Measurements from ENCODE around the gene SMYD1.

The SMYD1 gene

DNA sequence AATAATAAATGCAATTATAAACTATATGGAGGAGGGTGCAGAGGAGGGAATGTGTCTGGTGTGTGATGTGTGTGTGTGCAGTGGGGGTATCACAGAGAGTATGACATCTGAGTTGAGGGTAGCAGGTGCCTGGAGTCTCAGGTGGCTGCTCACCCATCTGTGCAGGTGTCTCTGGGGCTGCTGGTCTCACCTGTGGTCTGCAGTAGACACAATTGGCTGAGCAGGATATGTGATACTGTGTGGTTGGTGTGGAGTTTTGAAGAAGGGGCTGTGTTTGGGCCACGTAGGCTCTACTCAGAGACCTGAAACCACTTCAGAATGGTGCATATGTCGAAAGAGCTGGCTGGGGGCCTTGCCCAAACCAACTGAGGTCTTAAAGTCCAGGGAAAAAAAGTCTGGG lies 43.2 kb downstream of the SMYD1 start:
- WGBS, 2 donors (ENCODE audit: extremely low coverage in 2 of 2, insufficient read length in 2 of 2, insufficient replicate concordance in 1 of 2) = no CpG with 5 or more reads among the region's 2 CpGs
- H3K36me3 ChIP-seq (replicated peaks in 1 of 2; ENCODE audit: control insufficient read depth in 2 of 2, insufficient read depth in 2 of 2, low read length in 2 of 2) = no peaks in the 10 kb centered on the region
- H2BK12ac ChIP-seq (ENCODE audit: low read length) = no peak overlapping the region
- no peak overlapping the region for H2AFZ ChIP-seq (ENCODE audit: low read length)
- no peak for DNase-seq (ENCODE audit: low spot score)
- no peak overlapping the region for H2BK15ac ChIP-seq (ENCODE audit: low read length)
- H4K8ac ChIP-seq (ENCODE audit: low read depth, low read length) = no peak overlapping the region
- H3K4me1 ChIP-seq (ENCODE audit: control insufficient read depth in 2 of 2, insufficient read depth in 1 of 2, low read depth in 1 of 2, low read length in 2 of 2) = peaks cover 0 to 2% of the 10 kb centered on the region in 2 donors
- H3K4me2 ChIP-seq (ENCODE audit: insufficient read depth, low read length, poor library complexity, severe bottlenecking) = no peak overlapping the region
- H3K79me1 ChIP-seq (ENCODE audit: low read depth, low read length) = no peaks in the 10 kb centered on the region
- H2AK5ac ChIP-seq (ENCODE audit: low read depth, low read length) = no peak overlapping the region
- no peak overlapping the region for H4K91ac ChIP-seq (ENCODE audit: low read depth, low read length, poor library complexity)
- H3K9ac ChIP-seq (ENCODE audit: low read depth, low read length, poor library complexity) = no peak overlapping the region
- no peaks in the 10 kb centered on the region for H3K9me3 ChIP-seq (replicated peaks in 1 of 2; ENCODE audit: control insufficient read depth in 2 of 2, insufficient read depth in 1 of 2, low read depth in 1 of 2, low read length in 2 of 2)
- H2BK5ac ChIP-seq (ENCODE audit: low read length) = no peak overlapping the region
- no peak overlapping the region for H2BK120ac ChIP-seq (ENCODE audit: low read depth, low read length)
- no peak overlapping the region for H3K4ac ChIP-seq (ENCODE audit: low read length)
- H3K27me3 ChIP-seq (ENCODE audit: control insufficient read depth in 3 of 3, insufficient read depth in 3 of 3, low read depth in 1 of 3, low read length in 3 of 3) = no peaks in the 10 kb centered on the region
- H3K14ac ChIP-seq (ENCODE audit: low read length) = no peak overlapping the region
- H3K18ac ChIP-seq (ENCODE audit: low read length) = no peak overlapping the region
- H3K27ac ChIP-seq (replicated peaks; ENCODE audit: low read length) = no peak overlapping the region
- H3K4me3 ChIP-seq (ENCODE audit: low read length in 2 of 2) = no peak overlapping the region
- H3K23ac ChIP-seq (ENCODE audit: low read depth, low read length, poor library complexity) = no peak overlapping the region

DNA sequence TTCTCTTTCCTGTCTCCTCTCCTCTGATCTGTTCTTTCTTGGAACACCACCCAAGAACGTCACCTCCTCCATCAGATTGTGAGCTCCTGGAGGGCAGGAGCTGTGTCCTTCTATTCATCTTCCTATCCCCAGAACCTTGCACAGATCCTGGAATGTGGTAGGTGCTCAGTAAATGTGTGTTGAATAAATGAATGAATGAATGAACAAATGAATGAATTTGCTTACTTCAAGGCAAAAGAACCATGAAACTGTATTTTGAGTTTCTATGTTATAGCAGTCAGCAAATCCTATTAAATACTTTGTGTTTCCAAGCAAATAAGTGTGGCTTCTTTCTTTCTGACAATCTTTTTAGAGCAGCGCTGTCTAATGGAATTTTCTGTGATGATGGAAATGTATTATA lies 45.4 kb downstream of the SMYD1 start:
- no peak overlapping the region for H2AK5ac ChIP-seq (ENCODE audit: low read depth, low read length)
- no peak overlapping the region for H3K4me3 ChIP-seq (ENCODE audit: low read length in 2 of 2)
- no peak overlapping the region for H2BK5ac ChIP-seq (ENCODE audit: low read length)
- H3K23ac ChIP-seq (ENCODE audit: low read depth, low read length, poor library complexity) = no peak overlapping the region
- WGBS, 2 donors (ENCODE audit: extremely low coverage in 2 of 2, insufficient read length in 2 of 2, insufficient replicate concordance in 1 of 2) = no CpG with 5 or more reads among the region's 2 CpGs
- H3K27me3 ChIP-seq (ENCODE audit: control insufficient read depth in 3 of 3, insufficient read depth in 3 of 3, low read depth in 1 of 3, low read length in 3 of 3) = no peaks in the 10 kb centered on the region
- H3K27ac ChIP-seq (replicated peaks; ENCODE audit: low read length) = no peak overlapping the region
- no peak overlapping the region for H2BK15ac ChIP-seq (ENCODE audit: low read length)
- H3K36me3 ChIP-seq (replicated peaks in 1 of 2; ENCODE audit: control insufficient read depth in 2 of 2, insufficient read depth in 2 of 2, low read length in 2 of 2) = no peaks in the 10 kb centered on the region
- no peak overlapping the region for H3K4me2 ChIP-seq (ENCODE audit: insufficient read depth, low read length, poor library complexity, severe bottlenecking)
- no peak overlapping the region for H4K91ac ChIP-seq (ENCODE audit: low read depth, low read length, poor library complexity)
- H2BK120ac ChIP-seq (ENCODE audit: low read depth, low read length) = no peak overlapping the region
- H3K9ac ChIP-seq (ENCODE audit: low read depth, low read length, poor library complexity) = no peak overlapping the region
- H2AFZ ChIP-seq (ENCODE audit: low read length) = no peak overlapping the region
- no peak overlapping the region for H3K4ac ChIP-seq (ENCODE audit: low read length)
- no peak overlapping the region for H3K14ac ChIP-seq (ENCODE audit: low read length)
- no peak overlapping the region for H2BK12ac ChIP-seq (ENCODE audit: low read length)
- H3K9me3 ChIP-seq (replicated peaks in 1 of 2; ENCODE audit: control insufficient read depth in 2 of 2, insufficient read depth in 1 of 2, low read depth in 1 of 2, low read length in 2 of 2) = no peaks in the 10 kb centered on the region
- no peaks in the 10 kb centered on the region for H3K79me1 ChIP-seq (ENCODE audit: low read depth, low read length)
- H3K18ac ChIP-seq (ENCODE audit: low read length) = no peak overlapping the region
- H3K4me1 ChIP-seq (ENCODE audit: control insufficient read depth in 2 of 2, insufficient read depth in 1 of 2, low read depth in 1 of 2, low read length in 2 of 2) = peaks cover 0 to 2% of the 10 kb centered on the region in 2 donors
- no peak overlapping the region for H4K8ac ChIP-seq (ENCODE audit: low read depth, low read length)
- no peak for DNase-seq (ENCODE audit: low spot score)

DNA sequence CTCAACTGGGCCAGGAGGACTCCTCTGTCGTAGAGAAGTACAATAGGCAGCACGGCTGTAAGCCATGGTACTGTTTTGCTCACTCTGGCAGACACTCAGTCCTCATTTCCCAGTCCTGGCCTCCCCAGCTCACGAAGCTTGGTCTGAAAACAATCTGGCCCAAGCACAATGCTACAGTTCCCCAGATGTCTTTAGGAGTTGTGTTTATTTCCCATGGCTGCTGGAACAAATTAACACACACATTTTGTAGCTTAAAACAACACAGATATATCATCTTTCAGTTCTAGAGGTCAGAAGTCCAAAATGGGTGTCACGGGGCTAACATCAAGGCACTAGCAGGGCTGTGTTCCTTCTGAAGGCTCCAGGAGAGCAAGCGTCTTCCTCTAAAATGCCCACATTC lies 47.3 kb downstream of the SMYD1 start:
- Histone ChIP-seq H3K18ac (ENCODE audit: low read length) (no peak overlapping the region), H3K4me3 (ENCODE audit: low read length in 2 of 2) (no peak overlapping the region), H2BK120ac (ENCODE audit: low read depth, low read length) (no peak overlapping the region), H2AK5ac (ENCODE audit: low read depth, low read length) (no peak overlapping the region), H4K91ac (ENCODE audit: low read depth, low read length, poor library complexity) (no peak overlapping the region), H3K23ac (ENCODE audit: low read depth, low read length, poor library complexity) (no peak overlapping the region), H3K27me3 (ENCODE audit: control insufficient read depth in 3 of 3, insufficient read depth in 3 of 3, low read depth in 1 of 3, low read length in 3 of 3) (no peaks in the 10 kb centered on the region), H2BK15ac (ENCODE audit: low read length) (no peak overlapping the region), H2BK12ac (ENCODE audit: low read length) (no peak overlapping the region), H3K4me2 (ENCODE audit: insufficient read depth, low read length, poor library complexity, severe bottlenecking) (no peak overlapping the region), H2AFZ (ENCODE audit: low read length) (no peak overlapping the region), H3K9ac (ENCODE audit: low read depth, low read length, poor library complexity) (no peak overlapping the region), H3K79me1 (ENCODE audit: low read depth, low read length) (no peaks in the 10 kb centered on the region), H3K9me3 (replicated peaks in 1 of 2; ENCODE audit: control insufficient read depth in 2 of 2, insufficient read depth in 1 of 2, low read depth in 1 of 2, low read length in 2 of 2) (no peaks in the 10 kb centered on the region), H3K14ac (ENCODE audit: low read length) (no peak overlapping the region), H3K36me3 (replicated peaks in 1 of 2; ENCODE audit: control insufficient read depth in 2 of 2, insufficient read depth in 2 of 2, low read length in 2 of 2) (no peaks in the 10 kb centered on the region), H2BK5ac (ENCODE audit: low read length) (no peak overlapping the region), H3K4me1 (ENCODE audit: control insufficient read depth in 2 of 2, insufficient read depth in 1 of 2, low read depth in 1 of 2, low read length in 2 of 2) (peaks cover 0 to 2% of the 10 kb centered on the region in 2 donors), H3K27ac (replicated peaks; ENCODE audit: low read length) (no peak overlapping the region), H4K8ac (ENCODE audit: low read depth, low read length) (no peak overlapping the region), H3K4ac (ENCODE audit: low read length) (no peak overlapping the region)
- WGBS, 2 donors (ENCODE audit: extremely low coverage in 2 of 2, insufficient read length in 2 of 2, insufficient replicate concordance in 1 of 2) = no CpG with 5 or more reads among the region's 5 CpGs
- DNase-seq (ENCODE audit: low spot score) = no peak

DNA sequence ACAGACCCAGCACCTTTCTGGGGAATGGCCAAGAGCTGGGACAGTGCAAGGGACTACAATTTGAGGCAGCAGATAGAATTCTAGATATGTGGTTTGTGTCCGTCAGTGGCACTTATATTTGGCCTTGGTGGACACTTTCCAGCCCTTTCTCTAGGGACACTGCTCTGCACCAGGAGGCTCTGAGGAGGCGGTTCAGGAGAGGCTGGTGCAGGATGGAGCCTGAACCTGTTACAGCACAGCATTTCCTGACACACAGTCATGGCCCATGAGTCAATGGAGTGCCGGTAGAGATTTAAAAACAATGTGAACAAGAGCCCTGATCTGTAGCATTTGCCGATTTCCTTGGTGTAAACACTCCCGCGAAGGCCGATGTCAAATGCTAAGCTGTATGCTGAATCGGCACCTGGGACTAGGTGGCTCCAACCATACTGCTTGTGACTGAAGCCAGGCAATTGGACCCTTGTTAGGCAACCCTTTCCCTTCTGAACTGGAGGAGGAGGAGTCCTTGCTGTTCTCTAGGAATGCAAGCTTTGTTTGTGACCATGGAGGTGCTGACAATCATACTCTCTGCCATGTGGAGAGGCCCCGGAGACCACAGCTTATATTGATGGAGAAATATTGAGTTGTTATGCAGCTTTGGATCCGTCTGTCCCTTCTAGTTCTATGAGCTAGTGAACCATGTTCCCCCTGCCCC lies 48.3 kb downstream of the SMYD1 start:
- Histone ChIP-seq H3K23ac (ENCODE audit: low read depth, low read length, poor library complexity) (no peak overlapping the region), H3K14ac (ENCODE audit: low read length) (no peak overlapping the region), H2BK12ac (ENCODE audit: low read length) (no peak overlapping the region), H3K4me3 (ENCODE audit: low read length in 2 of 2) (no peak overlapping the region), H3K4ac (ENCODE audit: low read length) (no peak overlapping the region), H3K36me3 (replicated peaks in 1 of 2; ENCODE audit: control insufficient read depth in 2 of 2, insufficient read depth in 2 of 2, low read length in 2 of 2) (no peaks in the 10 kb centered on the region), H2AK5ac (ENCODE audit: low read depth, low read length) (no peak overlapping the region), H3K9ac (ENCODE audit: low read depth, low read length, poor library complexity) (no peak overlapping the region), H3K79me1 (ENCODE audit: low read depth, low read length) (no peaks in the 10 kb centered on the region), H4K91ac (ENCODE audit: low read depth, low read length, poor library complexity) (no peak overlapping the region), H3K4me1 (ENCODE audit: control insufficient read depth in 2 of 2, insufficient read depth in 1 of 2, low read depth in 1 of 2, low read length in 2 of 2) (peaks cover 0 to 2% of the 10 kb centered on the region in 2 donors), H2AFZ (ENCODE audit: low read length) (no peak overlapping the region), H3K18ac (ENCODE audit: low read length) (no peak overlapping the region), H3K9me3 (replicated peaks in 1 of 2; ENCODE audit: control insufficient read depth in 2 of 2, insufficient read depth in 1 of 2, low read depth in 1 of 2, low read length in 2 of 2) (no peaks in the 10 kb centered on the region), H2BK120ac (ENCODE audit: low read depth, low read length) (no peak overlapping the region), H3K4me2 (ENCODE audit: insufficient read depth, low read length, poor library complexity, severe bottlenecking) (no peak overlapping the region), H2BK15ac (ENCODE audit: low read length) (no peak overlapping the region), H3K27ac (replicated peaks; ENCODE audit: low read length) (no peak overlapping the region), H2BK5ac (ENCODE audit: low read length) (no peak overlapping the region), H3K27me3 (ENCODE audit: control insufficient read depth in 3 of 3, insufficient read depth in 3 of 3, low read depth in 1 of 3, low read length in 3 of 3) (no peaks in the 10 kb centered on the region), H4K8ac (ENCODE audit: low read depth, low read length) (no peak overlapping the region)
- WGBS, 2 donors (ENCODE audit: extremely low coverage in 2 of 2, insufficient read length in 2 of 2, insufficient replicate concordance in 1 of 2) = no CpG with 5 or more reads among the region's 10 CpGs
- DNase-seq (ENCODE audit: low spot score) = no peak
